Activated CD8-positive, alpha-beta memory T cell treated with anti-CD3 and anti-CD28 coated beads for 4 hours (primary cell): Measurements from ENCODE around the gene GALNT10.
"Not testable (repeated sequence)": the region's sequence is repeated elsewhere in the genome, so short reads cannot be mapped to it uniquely, and the experiment has no call there.

Source experiments
- DNase-seq, 2 donors: peaks; one replicate each; pipeline ENCODE4 v3.0.0-alpha.2; 2020; ENCODE audit warnings: low read depth in 2 of 2

Gene GALNT10

GRCh38 chr5:154352960-154353548, 162.5 kb downstream of the GALNT10 start:
- DNase-seq, result no peak

- no peak for DNase-seq
These were observed 164.6 kb downstream of the GALNT10 start for GRCh38 chr5:154355129-154355611.

- no peak for DNase-seq
These were observed 165.6 kb downstream of the GALNT10 start for GRCh38 chr5:154356020-154356655.

- no peak for DNase-seq
These were observed 166.4 kb downstream of the GALNT10 start for GRCh38 chr5:154356958-154357357.

- no peak for DNase-seq
These were observed 168.1 kb downstream of the GALNT10 start for GRCh38 chr5:154358516-154359220.

GRCh38 chr5:154359221-154359573, 168.7 kb downstream of the GALNT10 start:
- no peak for DNase-seq

- DNase-seq, result not testable (repeated sequence)
These were observed 169.7 kb downstream of the GALNT10 start for GRCh38 chr5:154360241-154360640.

- DNase-seq, result no peak
These were observed 172.9 kb downstream of the GALNT10 start for GRCh38 chr5:154363411-154363810.

GRCh38 chr5:154364771-154365170, 174.2 kb downstream of the GALNT10 start:
- DNase-seq, result no peak

- no peak for DNase-seq
These were observed 175.3 kb downstream of the GALNT10 start for GRCh38 chr5:154365823-154366222.

- DNase-seq, result no peak
These were observed 175.8 kb downstream of the GALNT10 start for GRCh38 chr5:154366353-154366752.

- no peak for DNase-seq
These were observed 176.6 kb downstream of the GALNT10 start for GRCh38 chr5:154367101-154367500.

GRCh38 chr5:154368041-154368800, 177.7 kb downstream of the GALNT10 start:
- no peak for DNase-seq

GRCh38 chr5:154369682-154370081, 179.1 kb downstream of the GALNT10 start:
- no peak for DNase-seq

GRCh38 chr5:154370119-154370518, 179.6 kb downstream of the GALNT10 start:
- no peak for DNase-seq

GRCh38 chr5:154370813-154371212, 180.3 kb downstream of the GALNT10 start:
- no peak for DNase-seq

- DNase-seq, result no peak
These were observed 181.2 kb downstream of the GALNT10 start for GRCh38 chr5:154371687-154372086.

GRCh38 chr5:154372661-154373060, 182.1 kb downstream of the GALNT10 start:
- no peak for DNase-seq

GRCh38 chr5:154373326-154373725, 182.8 kb downstream of the GALNT10 start:
- no peak for DNase-seq

- no peak for DNase-seq
These were observed 183.2 kb downstream of the GALNT10 start for GRCh38 chr5:154373729-154374179.

GRCh38 chr5:154374264-154374663, 183.7 kb downstream of the GALNT10 start:
- no peak for DNase-seq

- DNase-seq, result no peak
These were observed 184.9 kb downstream of the GALNT10 start for GRCh38 chr5:154375329-154376008.
